WI38 (cell line): ENCODE data around the gene PLCH2.
"Not testable (repeated sequence)": the region's sequence is repeated elsewhere in the genome, so short reads cannot be mapped to it uniquely, and the experiment has no call there.

Experiments used
- H3K4me3 ChIP-seq: 2 replicates; pipeline ENCODE4 v1.5.1; 2011; ENCODE audit warnings: low read depth, mild to moderate bottlenecking, control low read depth, low read length
- TF ChIP-seq, protein P1 (sequence below): IDR thresholded peaks from 2 replicates; pipeline ENCODE4 v1.5.1; 2012; ENCODE audit warnings: low read depth, mild to moderate bottlenecking, control low read depth, low read length

The PLCH2 gene

GRCh38 chr1:2436876-2437275, 39.2 kb upstream of the PLCH2 start:
- TF ChIP-seq, protein P1, sequence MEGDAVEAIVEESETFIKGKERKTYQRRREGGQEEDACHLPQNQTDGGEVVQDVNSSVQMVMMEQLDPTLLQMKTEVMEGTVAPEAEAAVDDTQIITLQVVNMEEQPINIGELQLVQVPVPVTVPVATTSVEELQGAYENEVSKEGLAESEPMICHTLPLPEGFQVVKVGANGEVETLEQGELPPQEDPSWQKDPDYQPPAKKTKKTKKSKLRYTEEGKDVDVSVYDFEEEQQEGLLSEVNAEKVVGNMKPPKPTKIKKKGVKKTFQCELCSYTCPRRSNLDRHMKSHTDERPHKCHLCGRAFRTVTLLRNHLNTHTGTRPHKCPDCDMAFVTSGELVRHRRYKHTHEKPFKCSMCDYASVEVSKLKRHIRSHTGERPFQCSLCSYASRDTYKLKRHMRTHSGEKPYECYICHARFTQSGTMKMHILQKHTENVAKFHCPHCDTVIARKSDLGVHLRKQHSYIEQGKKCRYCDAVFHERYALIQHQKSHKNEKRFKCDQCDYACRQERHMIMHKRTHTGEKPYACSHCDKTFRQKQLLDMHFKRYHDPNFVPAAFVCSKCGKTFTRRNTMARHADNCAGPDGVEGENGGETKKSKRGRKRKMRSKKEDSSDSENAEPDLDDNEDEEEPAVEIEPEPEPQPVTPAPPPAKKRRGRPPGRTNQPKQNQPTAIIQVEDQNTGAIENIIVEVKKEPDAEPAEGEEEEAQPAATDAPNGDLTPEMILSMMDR: no peak
- H3K4me3 ChIP-seq: no peak overlapping the region

GRCh38 chr1:2437617-2438016, 38.5 kb upstream of the PLCH2 start:
- TF ChIP-seq, protein P1: no peak
- H3K4me3 ChIP-seq: no peak overlapping the region

DNA sequence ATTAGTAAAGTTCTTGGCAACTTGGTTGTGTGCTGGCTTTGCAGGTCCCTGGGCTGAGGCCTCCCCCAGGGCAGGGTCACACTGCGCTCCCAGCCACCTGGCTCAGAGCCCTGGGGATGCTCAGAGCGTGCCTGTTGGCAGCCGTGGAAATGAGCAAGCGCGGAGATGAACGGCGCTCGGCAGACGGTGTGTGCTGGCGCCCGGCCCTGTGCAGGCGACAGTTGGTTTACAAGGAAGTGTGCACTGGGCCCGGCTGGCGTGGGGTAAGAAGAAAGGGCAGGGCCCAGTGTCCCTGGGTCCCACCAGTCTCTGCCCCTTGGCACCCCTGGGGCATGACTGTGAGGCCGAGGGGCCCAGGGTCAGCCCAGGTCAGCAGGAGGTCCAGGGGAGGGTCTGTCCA, 38.1 kb upstream of the PLCH2 start:
- no peak overlapping the region for H3K4me3 ChIP-seq
- TF ChIP-seq, protein P1: no peak

GRCh38 chr1:2438641-2439040, 37.4 kb upstream of the PLCH2 start:
- TF ChIP-seq, protein P1: no peak
- no peak overlapping the region for H3K4me3 ChIP-seq

GRCh38 chr1:2439369-2439768, 36.7 kb upstream of the PLCH2 start:
- H3K4me3 ChIP-seq: no peak overlapping the region
- TF ChIP-seq, protein P1: no peak

DNA sequence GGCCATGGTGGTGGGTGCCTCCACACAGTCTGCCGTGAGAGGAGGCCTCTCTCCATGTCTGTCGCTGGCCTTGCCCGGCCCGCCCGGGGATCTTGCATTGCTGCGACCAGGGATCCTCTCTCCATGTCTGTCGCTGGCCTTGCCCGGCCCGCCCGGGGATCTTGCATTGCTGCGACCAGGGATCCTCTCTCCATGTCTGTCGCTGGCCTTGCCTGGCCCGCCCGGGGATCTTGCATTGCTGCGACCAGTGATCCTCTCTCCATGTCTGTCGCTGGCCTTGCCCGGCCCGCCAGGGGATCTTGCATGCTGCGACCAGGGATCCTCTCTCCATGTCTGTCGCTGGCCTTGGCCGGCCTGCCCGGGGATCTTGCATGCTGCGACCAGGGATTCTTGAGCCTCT, 35.7 kb upstream of the PLCH2 start:
- not testable (repeated sequence) for H3K4me3 ChIP-seq

DNA sequence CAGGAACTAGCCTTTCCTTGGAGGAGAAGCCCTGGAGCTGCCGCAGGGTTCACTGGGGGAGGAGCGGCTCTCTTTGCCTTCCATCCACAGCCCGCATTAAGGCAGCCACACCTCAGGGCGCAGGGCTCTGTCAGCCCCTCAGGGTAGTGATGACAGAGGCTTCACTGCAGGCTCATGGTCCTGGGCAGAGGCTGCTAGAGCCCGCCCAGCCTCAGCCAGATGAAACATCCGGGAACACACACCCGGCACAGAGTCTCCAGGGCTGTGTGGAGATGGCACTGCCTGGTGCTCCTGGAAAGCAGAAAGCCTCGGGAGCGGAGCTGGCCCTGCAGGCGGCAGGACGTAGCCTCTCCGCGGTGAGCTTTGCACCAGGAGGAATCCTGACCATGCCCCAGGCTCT, 34.3 kb upstream of the PLCH2 start:
- TF ChIP-seq, protein P1: no peak
- no peak overlapping the region for H3K4me3 ChIP-seq

- TF ChIP-seq, protein P1: no peak
- H3K4me3 ChIP-seq: no peak overlapping the region
These were observed 33.4 kb upstream of the PLCH2 start for GRCh38 chr1:2442661-2443060.
